ENCODE results near the gene H19. TPM values are rescaled to one million over a fixed set of nuclear protein-coding genes. Genes with fewer than 3 reads are reported as not detected.

The H19 gene
- under 1 TPM in 2 of 6 experiments, not detected in 4; 0.25 to 0.33 TPM for total RNA-seq (2021; fragmentation: NEBNext Ultra II Directional; extraction: Animal tissue kit (Norgen Biotek cat#: 25700))
- long read RNA-seq, result 0 reads

DNA sequence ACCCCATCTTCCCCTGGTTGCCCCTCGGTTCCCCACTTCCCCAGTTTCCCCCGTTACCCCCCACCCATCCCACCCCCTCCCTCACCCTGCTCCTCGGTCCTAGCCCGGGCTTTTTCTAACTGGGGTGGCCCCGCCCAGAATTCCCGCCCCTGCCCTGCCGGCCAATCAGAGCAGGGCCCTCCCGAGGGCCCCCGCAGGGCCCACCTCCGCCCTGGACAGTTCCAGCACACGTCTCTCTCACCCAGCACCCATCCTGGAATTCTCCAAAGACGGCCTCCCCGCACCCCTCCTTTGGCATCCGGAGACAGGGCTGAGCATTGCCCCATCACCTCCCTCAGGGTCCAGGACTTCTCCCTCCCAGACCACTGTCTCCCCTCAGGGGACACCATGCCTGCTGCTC lies at the start of gene H19:
H19 (minus strand) TSS at position 88 of the 400 bp plus-strand sequence.
- no peaks in the 10 kb centered on the region for H3K4me1 Mint-ChIP-seq (ENCODE audit: low read depth)
- no peaks in the 10 kb centered on the region for H3K9me3 Mint-ChIP-seq
- DNase-seq, result no peak
- no peaks in the 10 kb centered on the region for H3K27me3 Mint-ChIP-seq (ENCODE audit: insufficient read depth)
- H3K27ac Mint-ChIP-seq, result no peak within 1 kb of the TSS
- H3K36me3 Mint-ChIP-seq (ENCODE audit: low read depth), result no peaks in the 10 kb centered on the region
- TF ChIP-seq, protein P1, sequence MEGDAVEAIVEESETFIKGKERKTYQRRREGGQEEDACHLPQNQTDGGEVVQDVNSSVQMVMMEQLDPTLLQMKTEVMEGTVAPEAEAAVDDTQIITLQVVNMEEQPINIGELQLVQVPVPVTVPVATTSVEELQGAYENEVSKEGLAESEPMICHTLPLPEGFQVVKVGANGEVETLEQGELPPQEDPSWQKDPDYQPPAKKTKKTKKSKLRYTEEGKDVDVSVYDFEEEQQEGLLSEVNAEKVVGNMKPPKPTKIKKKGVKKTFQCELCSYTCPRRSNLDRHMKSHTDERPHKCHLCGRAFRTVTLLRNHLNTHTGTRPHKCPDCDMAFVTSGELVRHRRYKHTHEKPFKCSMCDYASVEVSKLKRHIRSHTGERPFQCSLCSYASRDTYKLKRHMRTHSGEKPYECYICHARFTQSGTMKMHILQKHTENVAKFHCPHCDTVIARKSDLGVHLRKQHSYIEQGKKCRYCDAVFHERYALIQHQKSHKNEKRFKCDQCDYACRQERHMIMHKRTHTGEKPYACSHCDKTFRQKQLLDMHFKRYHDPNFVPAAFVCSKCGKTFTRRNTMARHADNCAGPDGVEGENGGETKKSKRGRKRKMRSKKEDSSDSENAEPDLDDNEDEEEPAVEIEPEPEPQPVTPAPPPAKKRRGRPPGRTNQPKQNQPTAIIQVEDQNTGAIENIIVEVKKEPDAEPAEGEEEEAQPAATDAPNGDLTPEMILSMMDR (IDR thresholded peaks at IDR 0.05), result no peak
- no peak within 1 kb of the TSS for H3K4me3 Mint-ChIP-seq

DNA sequence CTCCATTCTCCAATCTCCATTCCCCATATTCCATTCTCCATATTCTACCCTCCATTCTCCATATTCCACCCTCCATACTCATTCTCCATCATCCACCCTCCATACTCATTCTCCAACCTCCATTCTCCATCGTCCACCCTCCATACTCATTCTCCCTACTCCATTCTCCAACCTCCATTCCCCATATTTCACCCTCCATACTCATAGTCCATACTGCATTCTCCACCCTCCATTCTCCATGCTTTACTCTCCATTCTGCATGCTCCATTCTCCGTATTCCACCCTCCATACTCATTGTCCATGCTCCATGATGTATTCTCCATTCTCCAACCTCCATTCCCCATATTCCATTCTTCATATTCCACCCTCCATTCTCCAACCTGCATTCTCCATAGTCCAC lies 44.3 kb upstream of the H19 start:
- DNase-seq, result no peak
- Mint-ChIP-seq H3K9me3 (no peaks in the 10 kb centered on the region), H3K27ac (no peak overlapping the region), H3K27me3 (ENCODE audit: insufficient read depth) (no peaks in the 10 kb centered on the region), H3K4me1 (ENCODE audit: low read depth) (no peaks in the 10 kb centered on the region), H3K36me3 (ENCODE audit: low read depth) (no peaks in the 10 kb centered on the region), H3K4me3 (no peak overlapping the region)
- TF ChIP-seq, protein P1 (IDR thresholded peaks at IDR 0.05), result no peak

DNA sequence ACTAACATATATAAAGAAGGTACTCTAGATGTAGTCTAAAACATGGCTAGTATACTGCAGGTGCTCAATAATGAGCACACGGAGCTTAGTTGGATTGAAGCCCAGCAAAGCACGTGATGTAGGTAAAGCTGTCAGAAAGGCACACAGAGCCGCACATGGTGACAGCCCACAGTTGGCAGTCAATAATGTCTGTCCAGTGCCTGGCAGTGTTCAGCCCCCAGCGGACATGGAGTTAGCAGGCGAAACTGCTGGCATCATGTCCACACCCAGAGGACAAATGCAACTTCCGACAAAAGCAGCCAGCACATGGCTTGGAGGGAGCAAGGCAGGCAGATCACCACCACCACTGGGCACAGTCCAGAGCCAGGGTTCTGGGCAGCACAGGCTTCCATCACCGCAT lies 43.5 kb upstream of the H19 start:
- Mint-ChIP-seq H3K27ac (no peak overlapping the region), H3K4me3 (no peak overlapping the region), H3K9me3 (no peaks in the 10 kb centered on the region), H3K27me3 (ENCODE audit: insufficient read depth) (no peaks in the 10 kb centered on the region), H3K36me3 (ENCODE audit: low read depth) (no peaks in the 10 kb centered on the region), H3K4me1 (ENCODE audit: low read depth) (no peaks in the 10 kb centered on the region)
- DNase-seq, result no peak
- TF ChIP-seq, protein P1 (IDR thresholded peaks at IDR 0.05), result no peak

DNA sequence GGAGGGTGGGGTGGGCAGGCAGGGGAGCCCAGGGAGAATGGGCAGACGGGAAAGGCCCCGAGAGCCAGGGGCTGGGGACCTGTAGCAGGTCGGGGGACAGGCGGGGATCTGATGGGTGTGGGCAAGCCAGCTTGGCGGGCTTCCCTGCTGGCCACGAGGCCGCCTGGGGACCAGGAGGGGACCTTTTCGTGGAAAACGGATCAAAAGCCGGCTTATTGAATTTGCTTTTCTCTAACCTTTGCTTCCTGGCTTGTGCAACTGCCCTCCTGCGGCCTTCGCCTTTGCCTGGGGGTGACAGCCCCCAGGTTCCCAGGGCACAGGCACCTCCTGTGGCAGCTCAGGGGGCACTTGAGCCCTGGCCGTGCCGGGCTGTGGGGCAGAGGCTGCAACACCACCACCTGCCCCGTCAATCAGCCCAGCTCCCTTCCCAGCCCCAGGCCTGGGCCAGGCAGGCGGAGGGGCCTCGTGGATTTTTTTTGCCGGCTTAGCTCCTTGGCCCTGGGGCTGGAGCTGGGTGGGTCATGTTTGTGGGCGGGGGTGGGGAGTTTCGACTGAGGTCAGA lies 41.6 kb upstream of the H19 start:
- no peaks in the 10 kb centered on the region for H3K9me3 Mint-ChIP-seq

DNA sequence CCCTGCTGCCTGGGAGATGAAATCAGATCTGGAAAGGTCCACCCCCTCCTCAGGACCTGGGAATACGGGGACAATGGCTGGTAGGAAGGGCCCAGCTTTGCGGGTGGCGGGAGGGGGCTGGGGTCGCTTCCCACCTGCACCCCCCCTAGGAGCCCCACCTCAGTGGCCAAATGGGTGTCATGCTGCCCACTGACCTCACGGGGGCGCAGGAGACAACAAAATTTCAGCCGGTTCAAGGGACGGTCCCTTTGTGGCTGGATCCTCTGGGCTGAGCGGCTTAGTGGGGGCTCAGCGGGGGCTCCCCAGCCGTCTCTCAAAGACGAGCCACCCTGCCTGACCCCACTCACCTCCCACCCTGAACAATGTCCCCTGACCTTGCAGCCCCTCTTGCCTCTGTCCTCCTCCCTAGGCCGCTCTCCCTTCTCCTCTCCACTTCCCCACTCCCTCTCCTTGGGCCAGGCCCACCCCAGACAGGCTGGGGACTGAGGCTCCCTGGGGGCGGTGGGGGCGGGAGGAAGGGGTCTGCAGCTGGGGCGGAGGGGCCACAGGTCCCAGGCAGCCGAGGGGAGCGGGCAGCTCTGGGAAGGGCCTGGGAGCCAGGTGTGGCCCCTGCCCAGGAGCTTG lies 39.3 kb upstream of the H19 start:
- H3K36me3 Mint-ChIP-seq (ENCODE audit: low read depth), result no peaks in the 10 kb centered on the region
- H3K27me3 Mint-ChIP-seq (ENCODE audit: insufficient read depth), result no peaks in the 10 kb centered on the region
- H3K9me3 Mint-ChIP-seq, result no peaks in the 10 kb centered on the region
- TF ChIP-seq, protein P1 (IDR thresholded peaks at IDR 0.05), result no peak
- DNase-seq, result no peak
- no peak overlapping the region for H3K4me3 Mint-ChIP-seq
- H3K4me1 Mint-ChIP-seq (ENCODE audit: low read depth), result no peaks in the 10 kb centered on the region
- H3K27ac Mint-ChIP-seq, result no peak overlapping the region

More for the DNA sequence above, 41.6 kb upstream of the H19 start:
- H3K27ac Mint-ChIP-seq, result no peak overlapping the region
- H3K4me1 Mint-ChIP-seq (ENCODE audit: low read depth), result no peaks in the 10 kb centered on the region
- TF ChIP-seq, protein P1 (IDR thresholded peaks at IDR 0.05), result no peak
- H3K36me3 Mint-ChIP-seq (ENCODE audit: low read depth), result no peaks in the 10 kb centered on the region
- no peak overlapping the region for H3K4me3 Mint-ChIP-seq
- no peaks in the 10 kb centered on the region for H3K27me3 Mint-ChIP-seq (ENCODE audit: insufficient read depth)
- DNase-seq, result no peak

Data from HFFc6 (cell line).